ENCODE data around the gene ST3GAL4. TPM values are rescaled to one million over a fixed set of nuclear protein-coding genes. Genes with fewer than 3 reads are reported as not detected.

The ST3GAL4 gene
- total and polyA plus RNA-seq, 9 of the 15 experiments (the other 6 are each of a cell fraction or from before 2014, with no cell fraction given) = 0.27 to 22.9 (median 10.5) TPM

DNA sequence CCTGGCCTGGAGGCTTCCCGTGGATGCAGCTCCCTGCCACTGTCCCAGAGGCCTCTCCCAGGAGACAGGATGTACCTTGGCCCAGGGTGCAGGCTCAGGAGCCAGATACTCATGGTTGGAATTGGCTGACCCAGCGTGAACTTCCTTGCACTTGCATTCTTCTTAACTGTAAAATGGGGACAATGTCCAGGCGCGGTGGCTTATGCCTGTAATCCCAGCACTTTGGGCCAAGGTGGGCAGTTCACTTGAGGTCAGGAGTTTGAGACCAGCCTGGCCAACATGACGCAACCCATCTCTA, 20.1 kb upstream of the ST3GAL4 start:
- no peak overlapping the region for H3K9ac ChIP-seq (ENCODE audit: insufficient read depth in 1 of 2, low read depth in 2 of 2, low read length in 2 of 2)
- H3K79me2 ChIP-seq (ENCODE audit: control insufficient read depth, insufficient read depth, low read length) = no peaks in the 10 kb centered on the region
- ChIA-PET POLR2A (interaction anchor here (0.6 to 1.0 kb wide), 3 partner anchors 21 to 667 kb away, joined by 3 read pairs; partner anchors contain the start of gene ST3GAL4), CTCF (ENCODE audit: low intra/inter-chr PET ratio) (interaction anchor here (0.6 kb wide), 1 partner anchor 1407 kb away, joined by 3 read pairs; no protein-coding TSS in a partner anchor)
- no peaks in the 10 kb centered on the region for H3K27me3 ChIP-seq (ENCODE audit: control insufficient read depth in 2 of 2, insufficient read depth in 2 of 2, low read length in 2 of 2)
- ATAC-seq (no peak), DNase-seq (ENCODE audit: extremely low read depth in 1 of 4, low spot score in 3 of 4) (no peak), FAIRE-seq (no peak)
- peaks cover 11% of the 10 kb centered on the region; the same call in 1 of the 3 replicates for H3K36me3 ChIP-seq (ENCODE audit: control insufficient read depth, insufficient read depth, low read length)
- H3K9me3 ChIP-seq (replicated peaks; ENCODE audit: control insufficient read depth, insufficient read depth, low read depth, low read length) = no peaks in the 10 kb centered on the region
- in situ Hi-C loops (cut with MboI) = no loop called here
- BruUV-seq (replicated peaks) = no TSS peak
- H3K4me3 ChIP-seq = no peak overlapping the region
- H3K4me1 ChIP-seq (replicated peaks in 1 of 2; ENCODE audit: control insufficient read depth in 2 of 2, insufficient read depth in 2 of 2, low read length in 2 of 2) = no peaks in the 10 kb centered on the region
- no peak overlapping the region for H2AFZ ChIP-seq (ENCODE audit: low read depth, low read length)
- TF ChIP-seq ZNF146 (CRISPR knock-in tag; IDR thresholded peaks at IDR 0.05; ENCODE audit: unreplicated experiment) (no peak), ZNF561 (CRISPR knock-in tag; conservative IDR thresholded peaks at IDR 0.05) (no peak), ZNF778 (CRISPR knock-in tag; IDR thresholded peaks at IDR 0.05) (no peak), TEAD1 (CRISPR knock-in tag; IDR thresholded peaks at IDR 0.05) (no peak), TRIM28 (IDR thresholded peaks at IDR 0.05) (no peak)
- intact Hi-C loops (cut with micrococcal nuclease) = no loop called here
- peaks cover 3% of the 10 kb centered on the region for H3K9me1 ChIP-seq (ENCODE audit: control insufficient read depth, insufficient read depth, low read length)
- no peak overlapping the region for H3K4me2 ChIP-seq (ENCODE audit: insufficient read depth, low read length)
- no peak overlapping the region for H3K27ac ChIP-seq (ENCODE audit: extremely low read depth, low read depth, low read length)
- no peaks in the 10 kb centered on the region for H4K20me1 ChIP-seq (replicated peaks; ENCODE audit: control insufficient read depth, insufficient read depth, low read length)
- 75% methylated on average over 5 of the region's 5 CpGs for WGBS (ENCODE audit: insufficient coverage, low coverage, missing lambda C conversion rate)

DNA sequence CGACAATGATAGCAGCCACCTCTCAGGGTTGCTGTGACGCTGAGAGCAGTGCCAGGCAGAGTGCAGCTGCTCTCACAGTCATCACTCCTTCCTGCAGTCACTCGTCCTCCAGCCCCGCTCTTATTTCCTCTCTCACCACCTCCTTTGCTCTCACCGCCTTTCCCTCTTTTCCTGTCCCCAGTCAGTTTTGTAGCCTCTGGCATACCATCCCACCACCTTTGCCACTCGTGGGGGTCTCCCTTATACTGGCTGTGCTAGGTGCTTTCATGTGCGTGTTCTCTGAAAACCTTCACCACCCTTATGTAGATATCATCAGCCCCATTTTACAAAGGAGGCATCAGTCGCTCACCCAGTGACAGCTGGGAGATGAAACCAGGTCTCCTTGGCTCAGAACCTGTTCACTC, 19.3 kb upstream of the ST3GAL4 start:
- ChIA-PET CTCF (ENCODE audit: low intra/inter-chr PET ratio) (no interaction called here), POLR2A (interaction anchor here (0.6 to 1.0 kb wide), 2 partner anchors 20 to 139 kb away, joined by 3 read pairs; partner anchors contain the start of gene ST3GAL4)
- FAIRE-seq (no peak), DNase-seq (ENCODE audit: extremely low read depth in 1 of 4, low spot score in 3 of 4) (no peak), ATAC-seq (no peak)
- H3K27me3 ChIP-seq (ENCODE audit: control insufficient read depth in 2 of 2, insufficient read depth in 2 of 2, low read length in 2 of 2) = no peaks in the 10 kb centered on the region
- H3K79me2 ChIP-seq (ENCODE audit: control insufficient read depth, insufficient read depth, low read length) = no peaks in the 10 kb centered on the region
- H3K4me2 ChIP-seq (ENCODE audit: insufficient read depth, low read length) = no peak overlapping the region
- WGBS (ENCODE audit: insufficient coverage, low coverage, missing lambda C conversion rate) = 74% methylated on average over 7 of the region's 8 CpGs
- H3K27ac ChIP-seq (ENCODE audit: extremely low read depth, low read depth, low read length) = no peak overlapping the region
- H4K20me1 ChIP-seq (replicated peaks; ENCODE audit: control insufficient read depth, insufficient read depth, low read length) = no peaks in the 10 kb centered on the region
- no peak overlapping the region; a peak in 1 of 4 replicates for H3K9ac ChIP-seq (ENCODE audit: insufficient read depth in 1 of 2, low read depth in 2 of 2, low read length in 2 of 2)
- H3K4me3 ChIP-seq = no peak overlapping the region
- intact Hi-C loops (cut with micrococcal nuclease) = no loop called here
- TF ChIP-seq PTBP1 (IDR thresholded peaks at IDR 0.05; ENCODE audit: low read depth, low read length) = no peak
- no peak for TF ChIP-seq KLF6 (CRISPR knock-in tag; IDR thresholded peaks at IDR 0.05; ENCODE audit: borderline replicate concordance)
- TF ChIP-seq, protein P1, sequence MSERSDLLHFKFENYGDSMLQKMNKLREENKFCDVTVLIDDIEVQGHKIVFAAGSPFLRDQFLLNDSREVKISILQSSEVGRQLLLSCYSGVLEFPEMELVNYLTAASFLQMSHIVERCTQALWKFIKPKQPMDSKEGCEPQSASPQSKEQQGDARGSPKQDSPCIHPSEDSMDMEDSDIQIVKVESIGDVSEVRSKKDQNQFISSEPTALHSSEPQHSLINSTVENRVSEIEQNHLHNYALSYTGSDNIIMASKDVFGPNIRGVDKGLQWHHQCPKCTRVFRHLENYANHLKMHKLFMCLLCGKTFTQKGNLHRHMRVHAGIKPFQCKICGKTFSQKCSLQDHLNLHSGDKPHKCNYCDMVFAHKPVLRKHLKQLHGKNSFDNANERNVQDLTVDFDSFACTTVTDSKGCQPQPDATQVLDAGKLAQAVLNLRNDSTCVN (CRISPR knock-in tag; IDR thresholded peaks at IDR 0.05) = no peak
- TF ChIP-seq ELF2 (CRISPR knock-in tag; IDR thresholded peaks at IDR 0.05) = no peak
- TF ChIP-seq NFIX (CRISPR knock-in tag; IDR thresholded peaks at IDR 0.05; ENCODE audit: low read depth) = no peak
- no peak for TF ChIP-seq POLR2G (IDR thresholded peaks at IDR 0.05; ENCODE audit: low read depth, low read length)
- TF ChIP-seq KHSRP (IDR thresholded peaks at IDR 0.05) = no peak
- no peak for TF ChIP-seq YY1 (IDR thresholded peaks at IDR 0.05; ENCODE audit: borderline replicate concordance in 1 of 3, control insufficient read depth in 1 of 3, extremely low read depth in 1 of 3, insufficient read depth in 3 of 3, insufficient read length in 1 of 3, insufficient replicate concordance in 2 of 3, low read depth in 1 of 3, low read length in 2 of 3)
- no peaks in the 10 kb centered on the region for H3K9me3 ChIP-seq (replicated peaks; ENCODE audit: control insufficient read depth, insufficient read depth, low read depth, low read length)
- H3K36me3 ChIP-seq (ENCODE audit: control insufficient read depth, insufficient read depth, low read length) = peaks cover 18% of the 10 kb centered on the region; the same call in 1 of the 3 replicates
- peaks cover 0 to 2% of the 10 kb centered on the region in 2 experiments; a peak in 2 of 5 replicates for H3K4me1 ChIP-seq (replicated peaks in 1 of 2; ENCODE audit: control insufficient read depth in 2 of 2, insufficient read depth in 2 of 2, low read length in 2 of 2)
- in situ Hi-C loops (cut with MboI) = no loop called here
- no peak overlapping the region for H2AFZ ChIP-seq (ENCODE audit: low read depth, low read length)
- H3K9me1 ChIP-seq (ENCODE audit: control insufficient read depth, insufficient read depth, low read length) = peaks cover 3% of the 10 kb centered on the region
- no TSS peak for BruUV-seq (replicated peaks)

Measured in K562 (cell line).